Mucosa of descending colon (tissue), 3 donors: Measurements from ENCODE around the gene MAML2. TPM values are rescaled to one million over a fixed set of nuclear protein-coding genes. Genes with fewer than 3 reads are reported as not detected.

ENCODE experiments used
- ATAC-seq: fragments of 200-7000 bp; cut with Tn5 transposase; one replicate; pipeline ENCODE4 v1.9.1; 2020; ENCODE audit warnings: mild to moderate bottlenecking, moderate library complexity
- DNase-seq, 3 donors: peaks; one replicate each; pipeline ENCODE4 v3.0.0-alpha.2; 2020
- H3K36me3 ChIP-seq: fragments of 200-600 bp; one replicate; pipeline ENCODE4 v1.8.0; 2021; ENCODE audit warnings: low read depth, mild to moderate bottlenecking
- H3K4me1 ChIP-seq: fragments of 200-600 bp; one replicate; pipeline ENCODE4 v1.8.0; 2021; ENCODE audit warnings: low read depth, mild to moderate bottlenecking
- H3K4me3 ChIP-seq: fragments of 200-600 bp; one replicate; pipeline ENCODE4 v1.8.0; 2021; ENCODE audit warnings: mild to moderate bottlenecking
- H3K9me3 ChIP-seq: fragments of 200-600 bp; one replicate; pipeline ENCODE4 v1.8.0; 2021; ENCODE audit warnings: mild to moderate bottlenecking
- intact Hi-C, 2 donors: fragments of 100-400 bp; cut with DNase I in 1 of 2; cut with micrococcal nuclease in 1 of 2; formaldehyde crosslinking; loops; one replicate each; pipeline versions ENCODE4 v1.11.0 to v1.11.1; 2022; cut with DNase I, micrococcal nuclease
- total RNA-seq, 3 donors: library from RNA; stranded (reverse); fragmentation: NEBNext Ultra II Directional in 2 of 3; extraction: Animal tissue kit (Norgen Biotek cat#: 25700) in 2 of 3; gene quantifications; one replicate each; pipeline versions ENCODE4 v1.2.1 to v1.2.4, GENCODE V29; 2021 to 2023
- TF ChIP-seq, protein P1 (sequence below): fragments of 200-600 bp; IDR thresholded peaks from one replicate; pipeline ENCODE4 v1.8.0; 2022; ENCODE audit warnings: antibody characterized with exemption, mild to moderate bottlenecking
- donor health status: DM: no; HTN: no; CAD: no; lungs with moderate emphysema.
- donor health status: DM: no; HTN: no; CAD: no.
- donor health status: DM: no; HTN: yes; CAD: no.

The MAML2 gene
- total RNA-seq, 3 donors from 2014 or later: 15.2 to 26.4 (median 15.8) TPM

DNA sequence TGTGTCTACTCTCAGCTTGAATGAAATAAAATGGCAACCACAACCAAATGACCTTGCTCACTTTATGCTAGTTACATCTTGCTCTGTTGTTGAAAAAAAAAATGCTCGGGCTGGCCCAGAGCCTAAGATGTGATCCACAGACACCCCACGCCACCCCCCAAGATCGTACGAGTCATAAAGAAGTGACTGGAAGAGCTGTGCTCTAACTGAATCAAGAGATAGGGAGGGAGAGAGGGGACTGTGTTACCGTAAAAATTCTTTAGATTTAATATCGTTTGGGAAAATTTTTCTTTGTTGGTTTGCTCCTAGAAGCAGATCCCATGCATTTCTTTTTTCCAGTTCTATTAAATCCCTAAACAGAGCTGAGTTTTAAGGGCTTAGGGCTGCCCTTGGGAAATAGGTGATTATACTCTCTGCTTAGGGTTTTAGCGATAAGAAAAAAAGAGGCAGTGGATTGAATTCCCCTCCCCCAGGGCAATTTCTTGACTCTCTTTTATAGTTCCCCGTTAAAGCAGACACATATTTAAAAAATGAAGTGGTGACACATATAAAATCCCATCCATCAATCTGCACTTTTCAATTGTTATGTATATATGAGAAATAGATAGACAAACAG lies 14.5 kb downstream of the MAML2 start:
- H3K4me1 ChIP-seq: peaks cover 17% of the 10 kb centered on the region
- no peaks in the 10 kb centered on the region for H3K9me3 ChIP-seq
- H3K36me3 ChIP-seq: no peaks in the 10 kb centered on the region
- DNase-seq (no peak), ATAC-seq (no peak)
- no peak overlapping the region for H3K4me3 ChIP-seq
- TF ChIP-seq, protein P1, sequence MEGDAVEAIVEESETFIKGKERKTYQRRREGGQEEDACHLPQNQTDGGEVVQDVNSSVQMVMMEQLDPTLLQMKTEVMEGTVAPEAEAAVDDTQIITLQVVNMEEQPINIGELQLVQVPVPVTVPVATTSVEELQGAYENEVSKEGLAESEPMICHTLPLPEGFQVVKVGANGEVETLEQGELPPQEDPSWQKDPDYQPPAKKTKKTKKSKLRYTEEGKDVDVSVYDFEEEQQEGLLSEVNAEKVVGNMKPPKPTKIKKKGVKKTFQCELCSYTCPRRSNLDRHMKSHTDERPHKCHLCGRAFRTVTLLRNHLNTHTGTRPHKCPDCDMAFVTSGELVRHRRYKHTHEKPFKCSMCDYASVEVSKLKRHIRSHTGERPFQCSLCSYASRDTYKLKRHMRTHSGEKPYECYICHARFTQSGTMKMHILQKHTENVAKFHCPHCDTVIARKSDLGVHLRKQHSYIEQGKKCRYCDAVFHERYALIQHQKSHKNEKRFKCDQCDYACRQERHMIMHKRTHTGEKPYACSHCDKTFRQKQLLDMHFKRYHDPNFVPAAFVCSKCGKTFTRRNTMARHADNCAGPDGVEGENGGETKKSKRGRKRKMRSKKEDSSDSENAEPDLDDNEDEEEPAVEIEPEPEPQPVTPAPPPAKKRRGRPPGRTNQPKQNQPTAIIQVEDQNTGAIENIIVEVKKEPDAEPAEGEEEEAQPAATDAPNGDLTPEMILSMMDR: no peak
- intact Hi-C loops: no loop called here

DNA sequence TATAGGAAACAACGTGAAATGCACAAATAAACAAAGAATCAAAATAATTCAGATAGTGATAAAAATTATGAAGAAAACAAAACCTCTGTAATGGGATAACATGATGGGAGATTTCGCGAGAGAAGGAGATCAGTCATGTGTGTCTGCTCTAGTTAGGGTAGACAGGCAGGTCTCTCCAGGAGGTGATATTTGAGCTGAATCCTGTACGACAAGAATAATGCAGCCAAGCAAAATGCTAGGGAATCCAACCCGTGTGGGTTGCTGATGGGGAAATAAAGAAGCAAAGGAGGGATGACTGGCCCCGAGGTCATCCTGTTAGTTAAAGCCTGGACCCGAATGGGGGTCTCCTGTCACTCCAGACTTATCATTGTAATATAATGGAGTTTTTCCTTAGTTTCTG lies 16.0 kb downstream of the MAML2 start:
- Histone ChIP-seq H3K9me3 (no peaks in the 10 kb centered on the region), H3K4me3 (no peak overlapping the region), H3K36me3 (no peaks in the 10 kb centered on the region), H3K4me1 (peaks cover 3% of the 10 kb centered on the region)
- TF ChIP-seq, protein P1: no peak
- DNase-seq (no peak), ATAC-seq (no peak)
- intact Hi-C loops: no loop called here

DNA sequence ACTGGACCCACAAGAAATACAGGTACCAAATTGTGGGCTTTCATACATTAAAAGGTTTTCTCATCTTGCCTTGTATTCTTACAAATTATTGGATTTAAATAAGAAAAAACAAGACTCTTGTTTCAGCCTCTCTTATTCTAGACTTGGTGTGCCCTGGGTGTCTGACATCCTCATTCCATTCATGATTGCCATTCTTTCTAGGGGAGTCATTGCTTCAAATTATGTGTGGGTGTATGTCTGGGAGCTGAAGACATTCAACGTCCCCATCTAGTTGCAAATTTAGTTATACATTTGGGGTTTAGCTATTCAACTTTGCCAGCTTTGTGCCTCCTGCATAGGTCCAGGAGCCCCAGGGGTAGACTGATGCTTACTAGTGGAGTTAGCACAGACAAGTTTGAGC lies 18.1 kb downstream of the MAML2 start:
- Histone ChIP-seq H3K36me3 (no peaks in the 10 kb centered on the region), H3K9me3 (no peaks in the 10 kb centered on the region), H3K4me3 (no peak overlapping the region), H3K4me1 (no peaks in the 10 kb centered on the region)
- TF ChIP-seq, protein P1: no peak
- intact Hi-C loops: no loop called here
- no peak for ATAC-seq
- no peak for DNase-seq

DNA sequence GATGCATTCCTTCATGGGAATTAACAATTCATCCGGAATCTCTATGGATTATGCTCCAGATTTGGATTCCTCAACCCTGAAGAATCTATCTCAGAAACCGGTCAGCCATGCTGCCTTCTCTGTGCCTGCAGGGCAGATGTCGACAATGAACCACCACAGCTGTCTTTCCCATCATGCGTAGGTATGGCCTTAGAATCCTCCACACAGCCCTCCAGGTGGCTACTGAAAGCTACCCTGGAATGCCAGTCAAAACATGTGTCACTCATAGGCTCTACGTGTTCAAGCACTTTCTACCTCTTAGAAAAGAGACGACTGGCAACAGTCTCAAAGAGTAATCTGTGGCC lies 19.4 kb downstream of the MAML2 start:
- no peaks in the 10 kb centered on the region for H3K36me3 ChIP-seq
- H3K4me1 ChIP-seq: no peaks in the 10 kb centered on the region
- H3K4me3 ChIP-seq: no peak overlapping the region
- ATAC-seq (no peak), DNase-seq (no peak)
- intact Hi-C loops: no loop called here
- TF ChIP-seq, protein P1: no peak
- no peaks in the 10 kb centered on the region for H3K9me3 ChIP-seq

DNA sequence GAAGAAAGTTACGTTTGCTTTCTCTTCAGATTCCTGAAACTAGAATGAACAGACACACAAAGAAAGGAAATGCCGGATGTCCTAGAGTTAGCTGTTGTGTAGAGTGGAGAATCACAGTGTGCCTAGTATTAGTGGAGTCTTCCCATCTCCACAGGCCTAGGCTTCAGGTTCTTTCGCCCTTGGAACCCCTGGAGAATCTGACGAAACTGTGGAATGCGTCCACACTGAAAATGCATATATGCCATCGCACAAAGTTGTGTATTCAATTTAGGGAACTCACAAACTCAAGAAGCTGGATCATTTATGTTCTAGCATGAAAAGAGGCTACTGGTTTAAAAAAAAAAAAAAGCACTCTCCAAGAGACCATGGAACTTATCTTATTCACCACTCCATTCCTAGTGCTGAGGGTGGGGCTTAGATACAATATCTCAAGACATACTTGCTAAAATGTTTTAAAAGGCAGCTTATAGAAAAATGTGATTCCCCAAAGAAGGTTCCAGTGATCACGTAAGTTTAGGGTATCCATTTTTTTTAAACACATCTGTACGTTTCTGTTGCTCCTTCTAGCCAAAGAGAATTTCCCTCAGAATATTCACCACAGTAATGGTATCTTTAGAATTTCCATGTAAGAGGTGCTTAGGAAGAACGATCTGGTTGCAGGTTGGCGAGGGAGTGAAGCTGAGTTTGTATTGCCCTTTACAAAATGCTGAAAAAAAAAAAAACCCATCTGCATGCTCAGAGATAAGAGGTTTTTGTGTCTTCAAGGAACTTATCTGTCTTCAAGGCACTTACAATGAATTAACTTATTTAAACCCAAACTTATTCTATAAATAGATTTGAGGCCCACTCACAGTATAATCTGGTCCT lies 20.0 kb downstream of the MAML2 start:
- Histone ChIP-seq H3K4me3 (no peak overlapping the region), H3K4me1 (no peaks in the 10 kb centered on the region), H3K9me3 (no peaks in the 10 kb centered on the region), H3K36me3 (no peaks in the 10 kb centered on the region)
- intact Hi-C loops: no loop called here
- DNase-seq: no peak
- ATAC-seq: no peak
- TF ChIP-seq, protein P1: no peak
